Sigmoid colon (tissue), 7 donors: ENCODE results near the gene MYO1C. TPM values are rescaled to one million over a fixed set of nuclear protein-coding genes. Genes with fewer than 3 reads are reported as not detected.

Experiments
- DNase-seq: peaks from one replicate; pipeline ENCODE4 v3.0.0-alpha.2; 2019
- H3K27ac ChIP-seq, 4 donors: fragments of 200-600 bp; sonication (generic); one replicate each; pipeline ENCODE4 v1.5.1; 2016 to 2019; ENCODE audit warnings: mild to moderate bottlenecking in 1 of 4
- H3K27me3 ChIP-seq, 3 donors: fragments of 200-600 bp; sonication (generic); one replicate each; pipeline ENCODE4 v1.5.1; 2019; ENCODE audit warnings: mild to moderate bottlenecking in 1 of 3
- H3K36me3 ChIP-seq, 4 donors: fragments of 200-600 bp; sonication (generic); one replicate each; pipeline ENCODE4 v1.5.1; 2016 to 2019
- H3K4me1 ChIP-seq, 4 donors: fragments of 200-600 bp; sonication (generic); one replicate each; pipeline ENCODE4 v1.5.1; 2017 to 2019
- H3K4me3 ChIP-seq, 4 donors: fragments of 200-600 bp; sonication (generic); one replicate each; pipeline ENCODE4 v1.5.1; 2017 to 2019; ENCODE audit warnings: mild to moderate bottlenecking in 2 of 4, moderate library complexity in 1 of 4
- H3K9me3 ChIP-seq, 4 donors: fragments of 200-600 bp in 3 of 4; sonication (generic) in 3 of 4; one replicate each; pipeline versions ENCODE4 v1.5.1 to v1.6.1; 2013 to 2019
- CTCF ChIP-seq, 4 experiments: fragments of 450-650 bp in 3 of 4; fragments of 200-600 bp in 1 of 4; IDR thresholded peaks; one replicate each; pipeline ENCODE4 v1.5.1; 2016 to 2019; ENCODE audit warnings: antibody characterized with exemption in 4 of 4, mild to moderate bottlenecking in 3 of 4, moderate library complexity in 2 of 4
- EP300 ChIP-seq, 4 donors: sonication (generic); formaldehyde crosslinking; IDR thresholded peaks; one replicate each; pipeline ENCODE4 v1.6.1; 2017; ENCODE audit warnings: antibody characterized with exemption in 4 of 4
- POLR2A ChIP-seq, 2 donors: fragments of 450-650 bp; IDR thresholded peaks; one replicate each; pipeline ENCODE4 v1.6.1; 2016; ENCODE audit warnings: antibody characterized with exemption in 2 of 2, mild to moderate bottlenecking in 2 of 2, moderate library complexity in 2 of 2
- POLR2AphosphoS5 ChIP-seq, 4 donors: sonication (generic); formaldehyde crosslinking; IDR thresholded peaks; one replicate each; pipeline ENCODE4 v1.6.1; 2017; ENCODE audit warnings: antibody characterized with exemption in 4 of 4
- WGBS, 2 donors: extraction: QIAGEN DNeasy Blood & Tissue Kit; methylation state at CpG; one replicate each; pipeline ENCODE4 v1.1.7; 2013; 5-methylcytosine and 5-hydroxymethylcytosine counted together
- intact Hi-C: fragments of 100-400 bp; cut with DNase I; formaldehyde crosslinking; loops from one replicate; pipeline ENCODE4 v1.15.1; 2023
- polyA plus RNA-seq, 3 donors: library from polyadenylated mRNA; stranded (reverse); fragments of 200-250 nt; gene quantifications; one replicate each; pipeline ENCODE4 v1.2.3, GENCODE V29; 2013
- total RNA-seq, 4 donors: library from RNA; depleted of rRNA; stranded (reverse); fragments of >200 nt; gene quantifications; one replicate each; pipeline ENCODE4 v1.1.0, GENCODE V29; 2016
- donor health status: healthy with polysubstance abuse.
- donor health status: Bipolar disorder and iron deficiency.
- donor health status: healthy.

MYO1C gene
- total and polyA plus RNA-seq, 7 donors: 72.7 to 179 (median 116) TPM

DNA sequence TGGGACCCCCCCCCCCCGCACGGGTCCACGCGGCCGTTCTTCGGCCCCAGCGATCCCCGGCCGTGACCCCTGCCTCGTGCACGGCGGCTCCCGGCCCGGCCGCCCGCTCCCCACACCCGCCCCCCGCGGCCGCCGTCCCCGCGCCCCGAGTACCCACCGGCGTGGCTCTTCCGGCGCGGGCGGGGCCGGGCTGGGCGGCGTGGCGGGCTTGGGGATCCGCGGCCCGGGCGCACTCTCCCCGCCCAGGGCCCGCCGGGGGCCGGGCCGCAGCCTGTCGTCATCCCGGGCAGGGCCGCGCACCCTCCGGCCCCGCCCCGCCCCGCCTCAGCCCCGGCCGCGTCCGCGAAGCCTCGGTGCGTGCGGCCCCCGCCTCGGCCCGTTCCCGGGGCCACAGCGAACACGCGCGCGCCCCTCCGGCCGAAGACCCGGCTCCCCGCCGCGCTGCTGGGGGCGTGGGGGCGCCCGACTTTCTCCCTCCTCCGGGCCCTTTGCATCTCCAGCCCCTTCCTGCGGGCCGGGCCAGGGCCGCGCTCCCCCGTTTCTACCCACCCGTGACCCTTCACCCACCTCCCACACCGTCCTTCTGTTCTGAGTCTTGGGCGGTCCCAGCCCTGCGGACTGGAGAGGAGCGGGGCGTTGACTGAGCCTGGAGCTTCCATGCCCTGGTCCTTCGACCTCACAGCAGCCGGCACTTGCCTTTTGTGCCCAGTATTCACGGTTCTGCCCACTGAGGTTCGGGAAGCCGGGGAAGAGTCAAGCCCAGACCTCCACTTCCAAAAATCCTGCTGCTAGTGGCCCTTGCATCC, 840 bp downstream of the MYO1C start:
- peak; percentile 85 for DNase-seq
- WGBS, 2 donors: 1% methylated on average over 94 of the region's 94 CpGs
- TF ChIP-seq EP300 (IDR thresholded peaks at IDR 0.05) (no peak), POLR2AphosphoS5 (IDR thresholded peaks at IDR 0.05) (peak in 1 of 4 donors; percentile 19), POLR2A (IDR thresholded peaks at IDR 0.05) (no peak), CTCF (IDR thresholded peaks at IDR 0.05) (no peak)

DNA sequence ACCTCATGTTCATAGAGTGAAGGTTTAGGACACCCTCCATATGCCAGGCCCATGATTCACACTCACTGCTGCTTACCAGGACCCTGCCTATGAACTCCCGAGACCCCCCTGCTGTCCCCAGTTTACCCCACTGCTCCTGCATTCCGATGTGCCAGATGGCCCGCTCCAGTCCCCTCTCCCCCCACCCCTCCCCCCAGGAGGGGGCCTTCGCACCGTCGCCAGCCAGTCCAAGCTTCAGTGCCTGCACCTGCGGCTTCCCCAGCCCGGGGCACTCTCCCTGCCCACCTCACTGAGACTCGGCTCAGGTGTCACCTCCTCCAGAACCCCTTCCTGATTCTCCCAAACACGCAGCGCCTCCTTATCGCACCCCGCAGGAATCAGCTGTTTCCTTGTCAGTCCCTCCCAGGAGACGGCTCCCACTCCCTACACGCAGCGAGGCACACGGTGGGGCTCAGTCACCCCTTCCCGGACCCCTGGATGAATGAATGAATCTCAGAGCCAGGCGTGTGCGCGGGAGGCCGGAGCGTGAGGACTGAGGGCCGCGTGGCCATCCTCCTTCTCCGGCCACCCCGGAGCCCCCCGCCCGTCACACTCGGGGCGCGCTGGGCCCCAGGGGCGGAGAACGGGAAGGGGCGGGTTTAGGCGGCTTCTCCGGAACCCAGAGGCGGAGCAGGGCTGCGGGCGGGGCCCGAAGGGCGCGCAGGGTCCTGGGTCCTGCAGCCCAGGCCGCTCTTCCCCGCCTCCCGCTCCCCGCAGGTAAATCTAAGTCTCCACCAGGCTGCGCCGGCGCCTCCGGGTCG, 1.6 kb downstream of the MYO1C start:
- intact Hi-C loops: loop anchor here (5.0 kb wide), 1 partner anchor 124 kb away; no protein-coding TSS in a partner anchor
- H3K4me1 ChIP-seq: peaks cover 0 to 90% (median 88%) of the 10 kb centered on the region in 4 donors
- H3K9me3 ChIP-seq: no peaks in the 10 kb centered on the region
- peaks cover 0 to 8% (median 0%) of the 10 kb centered on the region in 4 donors for H3K36me3 ChIP-seq
- H3K4me3 ChIP-seq: peak overlapping the region; percentile 56 to 85 (median 81)
- TF ChIP-seq POLR2A (IDR thresholded peaks at IDR 0.05) (peak; percentile 35 to 69), CTCF (IDR thresholded peaks at IDR 0.05) (no peak), POLR2AphosphoS5 (IDR thresholded peaks at IDR 0.05) (peak; percentile 59 to 83 (median 68))
- DNase-seq: peak; percentile 83
- 1% methylated on average over 52 of the region's 52 CpGs for whole genome bisulfite sequencing, 2 donors
- H3K27me3 ChIP-seq: no peaks in the 10 kb centered on the region
- peak overlapping the region; percentile 98 to 100 (median 99) for H3K27ac ChIP-seq

More for the DNA sequence above, 840 bp downstream of the MYO1C start:
- Histone ChIP-seq H3K27ac (peak overlapping the region; percentile 98 to 100 (median 99)), H3K27me3 (no peaks in the 10 kb centered on the region), H3K4me3 (peak overlapping the region; percentile 56 to 85 (median 81)), H3K36me3 (peaks cover 0 to 16% (median 0%) of the 10 kb centered on the region in 4 donors), H3K9me3 (no peaks in the 10 kb centered on the region), H3K4me1 (peaks cover 0 to 92% (median 90%) of the 10 kb centered on the region in 4 donors)
- intact Hi-C loops: loop anchor here (2.0 to 5.0 kb wide), 2 partner anchors 25 to 124 kb away; partner anchors contain the start of gene INPP5K

DNA sequence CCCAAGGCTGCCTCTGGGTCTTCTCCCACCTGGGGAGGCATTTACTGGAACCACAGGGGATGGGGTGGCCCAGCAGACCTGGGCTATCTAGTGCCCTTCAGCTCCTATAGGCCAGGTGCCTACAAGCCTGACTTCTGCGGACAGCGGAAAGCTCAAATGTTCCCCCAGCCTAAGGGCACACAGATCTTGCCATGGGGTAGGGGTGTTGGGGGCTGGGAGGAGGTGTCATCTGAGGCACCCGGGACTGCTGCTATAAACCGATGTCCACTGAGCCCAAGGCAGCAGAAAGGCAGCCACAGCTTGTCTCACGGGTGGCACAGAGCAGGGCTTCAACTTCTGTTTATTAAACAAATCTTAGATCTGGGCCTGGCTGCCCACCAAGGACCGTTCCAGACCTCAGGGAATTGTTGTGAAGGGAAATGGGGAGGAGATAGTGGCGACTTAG, 3.6 kb downstream of the MYO1C start:
- Histone ChIP-seq H3K36me3 (peaks cover 0 to 3% (median 0%) of the 10 kb centered on the region in 4 donors), H3K4me1 (peaks cover 0 to 86% (median 80%) of the 10 kb centered on the region in 4 donors), H3K4me3 (peak overlapping the region in 3 of 4 donors; percentile 86 to 91 (median 90)), H3K27ac (peak overlapping the region; percentile 98 to 100 (median 99)), H3K27me3 (no peaks in the 10 kb centered on the region), H3K9me3 (no peaks in the 10 kb centered on the region)
- intact Hi-C loops: loop anchor here (2.0 kb wide), 1 partner anchor 32 kb away; the partner anchor contains the start of gene CRK
- DNase-seq: no peak
- no peak for TF ChIP-seq CTCF (IDR thresholded peaks at IDR 0.05)
- no peak for TF ChIP-seq POLR2AphosphoS5 (IDR thresholded peaks at IDR 0.05)
- TF ChIP-seq POLR2A (IDR thresholded peaks at IDR 0.05): no peak
- TF ChIP-seq EP300 (IDR thresholded peaks at IDR 0.05): no peak
- WGBS, 2 donors: 81 to 88% methylated on average over 7 of the region's 7 CpGs

- intact Hi-C loops: loop anchor here (2.0 kb wide), 1 partner anchor 31 kb away; the partner anchor contains the start of gene CRK
These were observed 4.3 kb downstream of the MYO1C start for GRCh38 chr17:1487939-1488825.

More at GRCh38 chr17:1487939-1488825, 4.3 kb downstream of the MYO1C start:
- peak; percentile 94 for DNase-seq
- H3K27me3 ChIP-seq: no peaks in the 10 kb centered on the region
- H3K9me3 ChIP-seq: no peaks in the 10 kb centered on the region
- peak overlapping the region; percentile 33 to 91 (median 88) for H3K4me3 ChIP-seq
- peak; percentile 51 to 72 (median 66) for TF ChIP-seq POLR2AphosphoS5 (IDR thresholded peaks at IDR 0.05)
- TF ChIP-seq CTCF (IDR thresholded peaks at IDR 0.05): peak in 2 of 4 experiments; percentile 8 to 9
- TF ChIP-seq EP300 (IDR thresholded peaks at IDR 0.05): no peak
- peak; percentile 22 to 38 for TF ChIP-seq POLR2A (IDR thresholded peaks at IDR 0.05)
- peaks cover 0 to 84% (median 80%) of the 10 kb centered on the region in 4 donors for H3K4me1 ChIP-seq
- H3K36me3 ChIP-seq: peaks cover 3 to 10% (median 6%) of the 10 kb centered on the region in 4 donors
- peak overlapping the region; percentile 98 to 100 (median 99) for H3K27ac ChIP-seq
- 3 to 4% methylated on average over 72 of the region's 72 CpGs for WGBS, 2 donors
